ENCODE data around the gene PLAC9.

Gene PLAC9

GRCh38 chr10:80100116-80100515 is 32.4 kb upstream of the PLAC9 start:
- peaks cover 5% of the 10 kb centered on the region; the same call in 1 of the 2 replicates for H3K27me3 ChIP-seq (ENCODE audit: control insufficient read depth, low read length)
- TF ChIP-seq, protein P1, sequence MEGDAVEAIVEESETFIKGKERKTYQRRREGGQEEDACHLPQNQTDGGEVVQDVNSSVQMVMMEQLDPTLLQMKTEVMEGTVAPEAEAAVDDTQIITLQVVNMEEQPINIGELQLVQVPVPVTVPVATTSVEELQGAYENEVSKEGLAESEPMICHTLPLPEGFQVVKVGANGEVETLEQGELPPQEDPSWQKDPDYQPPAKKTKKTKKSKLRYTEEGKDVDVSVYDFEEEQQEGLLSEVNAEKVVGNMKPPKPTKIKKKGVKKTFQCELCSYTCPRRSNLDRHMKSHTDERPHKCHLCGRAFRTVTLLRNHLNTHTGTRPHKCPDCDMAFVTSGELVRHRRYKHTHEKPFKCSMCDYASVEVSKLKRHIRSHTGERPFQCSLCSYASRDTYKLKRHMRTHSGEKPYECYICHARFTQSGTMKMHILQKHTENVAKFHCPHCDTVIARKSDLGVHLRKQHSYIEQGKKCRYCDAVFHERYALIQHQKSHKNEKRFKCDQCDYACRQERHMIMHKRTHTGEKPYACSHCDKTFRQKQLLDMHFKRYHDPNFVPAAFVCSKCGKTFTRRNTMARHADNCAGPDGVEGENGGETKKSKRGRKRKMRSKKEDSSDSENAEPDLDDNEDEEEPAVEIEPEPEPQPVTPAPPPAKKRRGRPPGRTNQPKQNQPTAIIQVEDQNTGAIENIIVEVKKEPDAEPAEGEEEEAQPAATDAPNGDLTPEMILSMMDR (IDR thresholded peaks at IDR 0.05; ENCODE audit: low read depth, low read length, poor library complexity, severe bottlenecking): no peak
- no peaks in the 10 kb centered on the region for H3K9me3 ChIP-seq (ENCODE audit: control insufficient read depth, insufficient read depth, low read length)
- no peak overlapping the region for H3K4me2 ChIP-seq (ENCODE audit: low read length)
- no peaks in the 10 kb centered on the region for H3K4me1 ChIP-seq (ENCODE audit: control insufficient read depth, low read length)
- H3K9me2 ChIP-seq (replicated peaks; ENCODE audit: control insufficient read depth, low read length): no peaks in the 10 kb centered on the region
- H3K36me3 ChIP-seq (ENCODE audit: control insufficient read depth, low read length): no peaks in the 10 kb centered on the region
- no peak overlapping the region for H3K27ac ChIP-seq (ENCODE audit: low read depth, low read length)
- no peak overlapping the region for H3K4me3 ChIP-seq (ENCODE audit: low read length)
- no peaks in the 10 kb centered on the region for H3K79me2 ChIP-seq (ENCODE audit: control insufficient read depth, low read length)
- no peaks in the 10 kb centered on the region for H4K20me1 ChIP-seq (ENCODE audit: control insufficient read depth, insufficient read depth, low read depth, low read length)
- H3F3A ChIP-seq (ENCODE audit: control insufficient read depth, insufficient read depth): no peaks in the 10 kb centered on the region

DNA sequence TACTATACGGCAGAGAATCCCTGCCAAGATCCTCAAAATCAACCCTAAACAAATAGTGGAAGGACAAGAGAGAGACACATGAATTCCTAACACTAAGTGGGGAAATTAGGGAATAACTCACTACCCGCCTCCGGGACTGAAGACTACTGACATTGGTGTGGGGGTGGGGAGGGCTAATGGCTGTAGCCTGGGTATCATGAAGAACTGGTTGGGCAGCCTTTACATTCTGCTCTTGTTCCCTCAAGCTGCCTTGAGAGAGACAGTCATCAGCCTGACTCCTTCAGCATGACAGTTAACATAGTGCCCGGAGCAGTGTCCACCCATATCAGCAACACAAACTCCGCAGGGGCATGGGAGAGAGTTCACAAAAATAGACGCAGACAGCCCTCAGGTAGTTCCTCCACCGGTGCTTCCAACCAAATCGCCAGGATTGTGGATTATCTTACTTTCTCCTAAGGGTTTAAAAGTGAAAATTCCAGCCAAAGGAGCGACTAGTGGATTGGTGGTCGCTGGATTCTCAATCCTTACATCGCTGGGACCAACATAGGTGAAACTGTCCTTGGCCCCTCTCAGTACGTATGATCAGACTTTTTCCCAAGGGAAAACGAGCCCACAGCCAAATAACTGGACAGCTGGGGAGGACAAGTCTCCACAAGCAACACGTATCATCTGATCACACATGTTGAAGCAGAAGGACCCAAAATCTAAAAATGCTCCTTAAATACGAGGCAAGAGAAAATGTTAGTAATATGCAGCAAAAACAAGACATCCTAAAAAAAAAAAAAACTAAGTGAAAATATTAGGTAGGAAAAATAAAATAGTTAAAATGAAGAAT is 31.5 kb upstream of the PLAC9 start:
- Histone ChIP-seq H3K4me3 (ENCODE audit: low read length) (no peak overlapping the region), H3K27ac (ENCODE audit: low read depth, low read length) (no peak overlapping the region), H4K20me1 (ENCODE audit: control insufficient read depth, insufficient read depth, low read depth, low read length) (no peaks in the 10 kb centered on the region), H3F3A (ENCODE audit: control insufficient read depth, insufficient read depth) (no peaks in the 10 kb centered on the region), H3K9me3 (ENCODE audit: control insufficient read depth, insufficient read depth, low read length) (no peaks in the 10 kb centered on the region), H3K9me2 (replicated peaks; ENCODE audit: control insufficient read depth, low read length) (no peaks in the 10 kb centered on the region), H3K27me3 (ENCODE audit: control insufficient read depth, low read length) (peaks cover 5% of the 10 kb centered on the region; the same call in 1 of the 2 replicates), H3K79me2 (ENCODE audit: control insufficient read depth, low read length) (no peaks in the 10 kb centered on the region), H3K4me1 (ENCODE audit: control insufficient read depth, low read length) (no peaks in the 10 kb centered on the region), H3K36me3 (ENCODE audit: control insufficient read depth, low read length) (no peaks in the 10 kb centered on the region), H3K4me2 (ENCODE audit: low read length) (no peak overlapping the region)
- no peak for TF ChIP-seq EZH2phosphoT487 (IDR thresholded peaks at IDR 0.05; ENCODE audit: borderline replicate concordance, low read length)
- TF ChIP-seq, protein P1 (IDR thresholded peaks at IDR 0.05; ENCODE audit: low read depth, low read length, poor library complexity, severe bottlenecking): no peak

DNA sequence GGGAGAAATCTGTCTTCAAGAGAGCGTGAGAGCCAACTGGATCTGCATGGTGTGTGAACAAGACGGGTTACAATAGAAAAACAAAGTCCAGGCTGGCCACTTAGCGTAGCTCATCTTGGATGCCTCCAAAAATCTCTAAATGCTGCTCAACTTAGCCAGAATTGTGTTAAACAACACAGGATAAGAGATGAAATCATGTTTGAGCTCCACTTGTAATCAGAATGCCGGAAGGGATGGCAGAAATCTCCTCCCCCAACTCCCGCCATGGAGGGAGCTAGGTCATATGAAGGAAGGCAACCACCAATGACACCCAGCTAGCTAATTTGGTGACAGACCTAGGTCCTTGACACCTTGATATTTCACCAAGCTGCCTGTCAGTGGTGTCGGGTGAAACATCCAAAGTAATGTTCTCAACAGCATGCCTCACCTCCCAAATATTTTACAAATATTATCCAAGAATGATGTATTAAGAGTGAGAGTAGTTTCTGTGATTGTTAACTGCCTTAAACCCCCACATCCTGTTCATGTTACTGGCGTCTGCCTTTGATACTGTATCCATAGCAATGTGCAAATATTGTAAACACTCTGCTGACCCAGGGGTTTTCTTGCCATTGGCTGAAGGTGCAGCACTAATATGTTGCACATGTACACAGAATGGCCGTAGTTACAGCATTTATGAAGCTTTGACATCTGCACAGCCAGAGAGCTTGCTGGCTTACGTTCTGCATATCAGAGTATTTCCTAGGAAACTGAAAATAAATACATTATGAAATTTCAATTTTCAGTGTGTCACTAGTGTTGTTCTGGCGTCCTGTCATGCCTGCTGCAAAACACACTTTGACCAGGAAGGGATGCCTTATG is 28.2 kb upstream of the PLAC9 start:
- H3K9me3 ChIP-seq (ENCODE audit: control insufficient read depth, insufficient read depth, low read length): peaks cover 9% of the 10 kb centered on the region; the same call in 1 of the 2 replicates
- H3K27me3 ChIP-seq (ENCODE audit: control insufficient read depth, low read length): peaks cover 5% of the 10 kb centered on the region; the same call in 1 of the 2 replicates
- TF ChIP-seq EZH2phosphoT487 (IDR thresholded peaks at IDR 0.05; ENCODE audit: borderline replicate concordance, low read length): no peak
- TF ChIP-seq, protein P1 (IDR thresholded peaks at IDR 0.05; ENCODE audit: low read depth, low read length, poor library complexity, severe bottlenecking): no peak
- H3K4me1 ChIP-seq (ENCODE audit: control insufficient read depth, low read length): no peaks in the 10 kb centered on the region
- no peaks in the 10 kb centered on the region for H3F3A ChIP-seq (ENCODE audit: control insufficient read depth, insufficient read depth)
- no peaks in the 10 kb centered on the region for H3K79me2 ChIP-seq (ENCODE audit: control insufficient read depth, low read length)
- no peaks in the 10 kb centered on the region for H3K9me2 ChIP-seq (replicated peaks; ENCODE audit: control insufficient read depth, low read length)
- no peaks in the 10 kb centered on the region for H4K20me1 ChIP-seq (ENCODE audit: control insufficient read depth, insufficient read depth, low read depth, low read length)
- no peak overlapping the region for H3K27ac ChIP-seq (ENCODE audit: low read depth, low read length)
- no peaks in the 10 kb centered on the region for H3K36me3 ChIP-seq (ENCODE audit: control insufficient read depth, low read length)
- no peak overlapping the region for H3K4me3 ChIP-seq (ENCODE audit: low read length)
- H3K4me2 ChIP-seq (ENCODE audit: low read length): no peak overlapping the region
